ENCODE measurements around the gene RPS18. TPM values are rescaled to one million over a fixed set of nuclear protein-coding genes. Genes with fewer than 3 reads are reported as not detected.

Gene RPS18
- total and polyA plus RNA-seq, 9 of the 15 experiments (the other 6 are each of a cell fraction or from before 2014, with no cell fraction given): 5,023 to 17,516 (median 8,131) TPM

DNA sequence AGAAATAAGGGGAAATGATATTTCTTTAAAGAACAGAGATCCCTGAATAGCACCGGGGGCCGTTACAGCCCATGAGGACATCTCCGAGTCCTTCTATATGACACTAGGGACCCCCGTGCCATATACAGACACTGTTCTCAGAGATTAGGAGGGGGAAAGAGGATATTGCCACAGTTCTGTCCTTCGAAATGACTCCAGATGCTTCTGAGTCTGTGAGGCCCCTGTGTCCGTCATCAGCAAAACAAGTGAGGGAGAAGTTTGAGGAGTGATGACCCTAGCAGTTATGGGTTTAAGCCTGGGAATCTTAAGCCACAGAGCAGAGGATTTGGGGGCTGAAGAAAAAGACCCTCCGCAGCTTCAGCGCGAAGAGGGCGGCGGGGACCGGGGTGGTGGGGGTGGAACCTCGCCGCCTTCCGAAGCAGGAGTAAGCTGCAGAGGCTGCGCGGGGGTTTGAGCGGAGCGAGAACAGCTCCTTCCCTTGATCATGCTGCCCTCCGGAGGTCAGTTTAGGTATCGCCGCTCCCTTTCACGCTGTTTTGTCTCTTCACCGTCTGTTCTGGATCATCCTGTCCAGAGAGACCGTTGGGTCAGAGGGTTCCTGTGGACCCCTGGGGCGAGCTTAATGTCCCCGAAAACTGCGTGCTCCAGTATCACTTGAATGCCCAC, 23.8 kb upstream of the RPS18 start:
- in situ Hi-C loops (cut with MboI) (loop anchor here (5.0 kb wide), 2 partner anchors 131 to 231 kb away; no protein-coding TSS in a partner anchor), intact Hi-C loops (cut with micrococcal nuclease) (loop anchor here (1.0 to 2.0 kb wide), 4 partner anchors 47 to 234 kb away; partner anchors contain the start of genes RXRB and SLC39A7)
- WGBS (ENCODE audit: insufficient coverage, low coverage, missing lambda C conversion rate): 10% methylated on average over 24 of the region's 28 CpGs
- Histone ChIP-seq H3K79me2 (ENCODE audit: control insufficient read depth, insufficient read depth, low read length) (no peaks in the 10 kb centered on the region), H3K4me1 (replicated peaks in 1 of 2; ENCODE audit: control insufficient read depth in 2 of 2, insufficient read depth in 2 of 2, low read length in 2 of 2) (peaks cover 22 to 31% of the 10 kb centered on the region in 2 experiments), H3K4me3 (peak overlapping the region; percentile 53), H3K4me2 (ENCODE audit: insufficient read depth, low read length) (peak overlapping the region; percentile 97), H3K9me3 (replicated peaks; ENCODE audit: control insufficient read depth, insufficient read depth, low read depth, low read length) (no peaks in the 10 kb centered on the region), H3K27me3 (ENCODE audit: control insufficient read depth in 2 of 2, insufficient read depth in 2 of 2, low read length in 2 of 2) (peaks cover 4 to 9% of the 10 kb centered on the region in 2 experiments; a peak in 2 of 5 replicates), H3K9me1 (ENCODE audit: control insufficient read depth, insufficient read depth, low read length) (peaks cover 4% of the 10 kb centered on the region), H3K27ac (ENCODE audit: extremely low read depth, low read depth, low read length) (peak overlapping the region; percentile 81), H3K9ac (ENCODE audit: insufficient read depth in 1 of 2, low read depth in 2 of 2, low read length in 2 of 2) (peak overlapping the region; percentile 79 to 87), H2AFZ (ENCODE audit: low read depth, low read length) (peak overlapping the region; percentile 99), H4K20me1 (replicated peaks; ENCODE audit: control insufficient read depth, insufficient read depth, low read length) (no peaks in the 10 kb centered on the region), H3K36me3 (ENCODE audit: control insufficient read depth, insufficient read depth, low read length) (peaks cover 19% of the 10 kb centered on the region)
- peak; percentile 82 to 95 (median 84) for DNase-seq (ENCODE audit: extremely low read depth in 1 of 4, low spot score in 3 of 4)
- ATAC-seq: peak; percentile 76
- no peak for FAIRE-seq
- ChIA-PET POLR2A (interaction anchor here (0.6 to 5.2 kb wide), 21 partner anchors 11 to 1033 kb away, joined by 3 to 57 read pairs (median 3); partner anchors contain the start of genes B3GALT4, HLA-DPA1, RING1 and RPS18), CTCF (ENCODE audit: low intra/inter-chr PET ratio) (interaction anchor here (0.5 to 3.6 kb wide), 11 partner anchors 47 to 504 kb away, joined by 3 to 24 read pairs (median 5); partner anchors contain the start of genes RXRB and SLC39A7)
- BruUV-seq (replicated peaks): no TSS peak
- no peak for TF ChIP-seq FIP1L1 (IDR thresholded peaks at IDR 0.05; ENCODE audit: low read depth, low read length, poor library complexity, severe bottlenecking)
- peak; percentile 13; the same call in 1 of the 2 replicates for TF ChIP-seq JUND (IDR thresholded peaks at IDR 0.05; ENCODE audit: borderline replicate concordance, low read depth, low read length)
- TF ChIP-seq JUND (tag; IDR thresholded peaks at IDR 0.05; ENCODE audit: borderline replicate concordance, low read depth, low read length): no peak; the same call in 2 of the 3 replicates
- no peak for TF ChIP-seq HNRNPH1 (optimal IDR thresholded peaks at IDR 0.05; ENCODE audit: low read depth, low read length)
- TF ChIP-seq, protein P1, sequence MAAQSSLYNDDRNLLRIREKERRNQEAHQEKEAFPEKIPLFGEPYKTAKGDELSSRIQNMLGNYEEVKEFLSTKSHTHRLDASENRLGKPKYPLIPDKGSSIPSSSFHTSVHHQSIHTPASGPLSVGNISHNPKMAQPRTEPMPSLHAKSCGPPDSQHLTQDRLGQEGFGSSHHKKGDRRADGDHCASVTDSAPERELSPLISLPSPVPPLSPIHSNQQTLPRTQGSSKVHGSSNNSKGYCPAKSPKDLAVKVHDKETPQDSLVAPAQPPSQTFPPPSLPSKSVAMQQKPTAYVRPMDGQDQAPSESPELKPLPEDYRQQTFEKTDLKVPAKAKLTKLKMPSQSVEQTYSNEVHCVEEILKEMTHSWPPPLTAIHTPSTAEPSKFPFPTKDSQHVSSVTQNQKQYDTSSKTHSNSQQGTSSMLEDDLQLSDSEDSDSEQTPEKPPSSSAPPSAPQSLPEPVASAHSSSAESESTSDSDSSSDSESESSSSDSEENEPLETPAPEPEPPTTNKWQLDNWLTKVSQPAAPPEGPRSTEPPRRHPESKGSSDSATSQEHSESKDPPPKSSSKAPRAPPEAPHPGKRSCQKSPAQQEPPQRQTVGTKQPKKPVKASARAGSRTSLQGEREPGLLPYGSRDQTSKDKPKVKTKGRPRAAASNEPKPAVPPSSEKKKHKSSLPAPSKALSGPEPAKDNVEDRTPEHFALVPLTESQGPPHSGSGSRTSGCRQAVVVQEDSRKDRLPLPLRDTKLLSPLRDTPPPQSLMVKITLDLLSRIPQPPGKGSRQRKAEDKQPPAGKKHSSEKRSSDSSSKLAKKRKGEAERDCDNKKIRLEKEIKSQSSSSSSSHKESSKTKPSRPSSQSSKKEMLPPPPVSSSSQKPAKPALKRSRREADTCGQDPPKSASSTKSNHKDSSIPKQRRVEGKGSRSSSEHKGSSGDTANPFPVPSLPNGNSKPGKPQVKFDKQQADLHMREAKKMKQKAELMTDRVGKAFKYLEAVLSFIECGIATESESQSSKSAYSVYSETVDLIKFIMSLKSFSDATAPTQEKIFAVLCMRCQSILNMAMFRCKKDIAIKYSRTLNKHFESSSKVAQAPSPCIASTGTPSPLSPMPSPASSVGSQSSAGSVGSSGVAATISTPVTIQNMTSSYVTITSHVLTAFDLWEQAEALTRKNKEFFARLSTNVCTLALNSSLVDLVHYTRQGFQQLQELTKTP (IDR thresholded peaks at IDR 0.05; ENCODE audit: low read depth in 1 of 2, partially characterized antibody in 2 of 2): no peak
- TF ChIP-seq NFE2 (IDR thresholded peaks at IDR 0.05; ENCODE audit: low read depth): peak; percentile 24; the same call in 1 of the 2 replicates
- no peak for TF ChIP-seq SMARCE1 (IDR thresholded peaks at IDR 0.05)
- TF ChIP-seq, protein P2, sequence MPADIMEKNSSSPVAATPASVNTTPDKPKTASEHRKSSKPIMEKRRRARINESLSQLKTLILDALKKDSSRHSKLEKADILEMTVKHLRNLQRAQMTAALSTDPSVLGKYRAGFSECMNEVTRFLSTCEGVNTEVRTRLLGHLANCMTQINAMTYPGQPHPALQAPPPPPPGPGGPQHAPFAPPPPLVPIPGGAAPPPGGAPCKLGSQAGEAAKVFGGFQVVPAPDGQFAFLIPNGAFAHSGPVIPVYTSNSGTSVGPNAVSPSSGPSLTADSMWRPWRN (IDR thresholded peaks at IDR 0.05; ENCODE audit: low read depth): no peak
- TF ChIP-seq CREM (IDR thresholded peaks at IDR 0.05; ENCODE audit: low read depth): 0 out of 2 replicates have a peak, but pooled peaks have one; percentile 34
- peak; percentile 45; the same call in 1 of the 2 replicates for TF ChIP-seq PHF21A (IDR thresholded peaks at IDR 0.05; ENCODE audit: borderline replicate concordance, low read depth)
- no peak for TF ChIP-seq RBFOX2 (IDR thresholded peaks at IDR 0.05; ENCODE audit: low read depth, low read length)
- no peak for TF ChIP-seq EP300 (IDR thresholded peaks at IDR 0.05; ENCODE audit: low read length)
- TF ChIP-seq HOXB6 (CRISPR knock-in tag; IDR thresholded peaks at IDR 0.05; ENCODE audit: borderline replicate concordance): no peak
- TF ChIP-seq EGR1 (conservative IDR thresholded peaks at IDR 0.05): peak; percentile 68
- TF ChIP-seq, protein P3, sequence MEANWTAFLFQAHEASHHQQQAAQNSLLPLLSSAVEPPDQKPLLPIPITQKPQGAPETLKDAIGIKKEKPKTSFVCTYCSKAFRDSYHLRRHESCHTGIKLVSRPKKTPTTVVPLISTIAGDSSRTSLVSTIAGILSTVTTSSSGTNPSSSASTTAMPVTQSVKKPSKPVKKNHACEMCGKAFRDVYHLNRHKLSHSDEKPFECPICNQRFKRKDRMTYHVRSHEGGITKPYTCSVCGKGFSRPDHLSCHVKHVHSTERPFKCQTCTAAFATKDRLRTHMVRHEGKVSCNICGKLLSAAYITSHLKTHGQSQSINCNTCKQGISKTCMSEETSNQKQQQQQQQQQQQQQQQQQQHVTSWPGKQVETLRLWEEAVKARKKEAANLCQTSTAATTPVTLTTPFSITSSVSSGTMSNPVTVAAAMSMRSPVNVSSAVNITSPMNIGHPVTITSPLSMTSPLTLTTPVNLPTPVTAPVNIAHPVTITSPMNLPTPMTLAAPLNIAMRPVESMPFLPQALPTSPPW (CRISPR knock-in tag; IDR thresholded peaks at IDR 0.05): peak; percentile 62
- TF ChIP-seq MAFG (tag; conservative IDR thresholded peaks at IDR 0.05): no peak

Measured in K562 (cell line).